CD4-positive, alpha-beta T cell treated with Interleukin-2 at 100 ng/mL for 4 hours (primary cell): ENCODE data around the gene TGM3.
"Not testable (repeated sequence)": the region's sequence is repeated elsewhere in the genome, so short reads cannot be mapped to it uniquely, and the experiment has no call there.

ENCODE experiments used
- DNase-seq: peaks from one replicate; pipeline ENCODE4 v3.0.0-alpha.2; 2020; ENCODE audit warnings: low spot score

The TGM3 gene

GRCh38 chr20:2295886-2296515 is at the start of gene TGM3:
Gene TGM3 (plus strand): TSS chr20:2296001. CDS start chr20:2296064, 63 bp downstream.
- no peak for DNase-seq

- no peak for DNase-seq
Observed at GRCh38 chr20:2246069-2246491, 49.7 kb upstream of the TGM3 start.

GRCh38 chr20:2248837-2249236 is 47.0 kb upstream of the TGM3 start:
- no peak for DNase-seq

- DNase-seq = no peak
Observed at GRCh38 chr20:2249935-2250334, 45.9 kb upstream of the TGM3 start.

- no peak for DNase-seq
Observed at GRCh38 chr20:2252419-2252997, 43.3 kb upstream of the TGM3 start.

GRCh38 chr20:2253256-2253655 is 42.5 kb upstream of the TGM3 start:
- DNase-seq = no peak

- no peak for DNase-seq
Observed at GRCh38 chr20:2254333-2254732, 41.5 kb upstream of the TGM3 start.

GRCh38 chr20:2255926-2256531 is 39.8 kb upstream of the TGM3 start:
- DNase-seq = no peak

- DNase-seq = no peak
Observed at GRCh38 chr20:2259731-2260130, 36.1 kb upstream of the TGM3 start.

GRCh38 chr20:2260250-2260649 is 35.6 kb upstream of the TGM3 start:
- no peak for DNase-seq

- DNase-seq = no peak
Observed at GRCh38 chr20:2261046-2261485, 34.7 kb upstream of the TGM3 start.

- no peak for DNase-seq
Observed at GRCh38 chr20:2261629-2262028, 34.2 kb upstream of the TGM3 start.

- no peak for DNase-seq
Observed at GRCh38 chr20:2264118-2264517, 31.7 kb upstream of the TGM3 start.

GRCh38 chr20:2264621-2265374 is 31.0 kb upstream of the TGM3 start:
- DNase-seq = not testable (repeated sequence)

GRCh38 chr20:2273634-2274302 is 22.0 kb upstream of the TGM3 start:
- no peak for DNase-seq

GRCh38 chr20:2276015-2276414 is 19.8 kb upstream of the TGM3 start:
- DNase-seq = no peak

- no peak for DNase-seq
Observed at GRCh38 chr20:2279253-2279779, 16.5 kb upstream of the TGM3 start.

- no peak for DNase-seq
Observed at GRCh38 chr20:2280082-2280481, 15.7 kb upstream of the TGM3 start.

GRCh38 chr20:2281563-2281962 is 14.2 kb upstream of the TGM3 start:
- no peak for DNase-seq

GRCh38 chr20:2282181-2282580 is 13.6 kb upstream of the TGM3 start:
- DNase-seq = no peak

GRCh38 chr20:2283706-2284423 is 11.9 kb upstream of the TGM3 start:
- no peak for DNase-seq
